A172 (cell line): ENCODE results near the gene RAD21L1. TPM values are rescaled to one million over a fixed set of nuclear protein-coding genes. Genes with fewer than 3 reads are reported as not detected.

Source experiments
- DNase-seq: peaks from one replicate; pipeline ENCODE4 v3.0.0-alpha.2; 2015; ENCODE audit warnings: low spot score
- total RNA-seq: library from RNA; depleted of rRNA; stranded (reverse); fragments of >200 nt; shearing (Covaris generic); gene quantifications from 2 replicates; pipeline ENCODE4 v1.2.3, GENCODE V29; 2014; rRNA removed

RAD21L1 gene
- total RNA-seq, 1 experiment from 2014 or later: 0.90 TPM

DNA sequence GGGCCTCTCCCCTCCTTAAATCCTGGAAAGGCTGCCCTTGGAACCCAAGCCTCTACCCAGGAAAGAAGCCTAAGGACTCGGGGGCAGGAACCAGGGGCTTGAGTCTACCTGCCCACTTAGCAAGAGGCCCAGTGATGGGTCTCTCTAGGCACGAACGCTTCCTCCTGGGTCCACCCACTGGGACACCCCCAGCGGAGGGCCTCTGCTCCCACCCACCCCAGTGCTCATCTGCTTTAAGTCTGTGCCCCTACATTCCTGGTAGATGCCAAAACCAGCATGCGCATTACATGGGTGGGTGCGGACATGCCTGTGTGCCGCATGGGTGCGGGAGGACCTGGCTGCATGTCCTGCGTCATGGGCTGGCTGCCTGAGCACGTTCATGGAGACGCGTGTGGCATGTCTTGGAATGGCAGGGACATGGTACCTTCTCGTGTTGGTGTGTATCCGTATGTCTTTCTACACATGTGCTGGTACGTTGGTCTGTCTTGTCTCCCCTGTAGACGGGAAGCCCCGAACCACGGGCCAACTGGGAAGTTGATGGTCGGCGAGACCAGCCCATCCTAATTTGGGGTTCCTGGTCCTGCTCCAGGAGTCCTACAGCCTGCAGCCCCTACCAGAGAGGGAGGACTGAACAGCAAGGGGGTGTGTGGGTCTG is 69.6 kb downstream of the RAD21L1 start:
- no peak for DNase-seq

DNA sequence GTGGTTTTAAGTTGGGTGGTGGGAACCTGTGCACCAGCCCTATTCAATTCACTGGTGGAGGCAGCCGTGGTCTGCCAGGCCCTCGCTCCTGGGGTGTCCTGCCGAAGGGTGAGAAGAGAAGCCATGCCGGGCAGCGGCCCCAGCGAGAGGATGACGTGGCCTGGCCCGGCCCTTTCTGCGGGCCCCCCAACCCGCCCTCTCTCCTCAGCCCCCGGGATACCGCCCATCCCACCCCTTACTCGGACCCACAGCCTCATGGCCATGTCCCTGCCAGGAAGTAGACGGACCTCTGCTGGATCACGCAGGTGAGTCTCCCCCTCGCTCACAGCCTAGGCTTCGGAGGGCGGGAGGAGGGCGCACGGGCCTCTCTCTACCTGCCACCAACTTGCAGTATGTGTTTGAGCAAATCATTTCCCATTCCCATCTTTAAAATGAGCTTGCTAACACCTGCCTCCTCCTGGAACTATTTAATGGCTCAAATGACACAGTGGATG is 70.3 kb downstream of the RAD21L1 start:
- no peak for DNase-seq

- DNase-seq: no peak
Observed at GRCh38 chr20:1296922-1297321, 71.1 kb downstream of the RAD21L1 start.

- no peak for DNase-seq
Observed at GRCh38 chr20:1297486-1297885, 71.6 kb downstream of the RAD21L1 start.

- DNase-seq: no peak
Observed at GRCh38 chr20:1298166-1298565, 72.3 kb downstream of the RAD21L1 start.

- DNase-seq: no peak
Observed at GRCh38 chr20:1298888-1299511, 73.2 kb downstream of the RAD21L1 start.

DNA sequence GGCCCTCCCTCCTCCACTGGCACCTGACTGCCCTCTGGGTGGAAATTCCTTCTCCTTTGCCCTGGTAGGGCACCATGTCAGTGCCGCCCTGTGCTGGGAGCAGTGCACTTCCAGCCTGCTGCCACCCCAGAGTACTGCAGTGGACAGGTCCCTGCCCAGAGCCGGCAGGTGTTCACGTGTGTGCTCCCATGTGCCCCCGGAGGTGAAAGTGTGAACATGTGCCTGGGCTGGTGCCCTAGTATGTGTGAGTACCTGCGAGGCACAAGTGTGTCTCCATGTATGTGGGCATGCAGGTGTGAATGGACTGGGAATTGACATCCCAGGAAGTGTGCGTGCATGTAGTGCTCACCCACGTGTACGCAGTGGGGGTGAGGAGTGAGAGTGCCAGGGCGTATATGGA is 73.7 kb downstream of the RAD21L1 start:
- DNase-seq: no peak

DNA sequence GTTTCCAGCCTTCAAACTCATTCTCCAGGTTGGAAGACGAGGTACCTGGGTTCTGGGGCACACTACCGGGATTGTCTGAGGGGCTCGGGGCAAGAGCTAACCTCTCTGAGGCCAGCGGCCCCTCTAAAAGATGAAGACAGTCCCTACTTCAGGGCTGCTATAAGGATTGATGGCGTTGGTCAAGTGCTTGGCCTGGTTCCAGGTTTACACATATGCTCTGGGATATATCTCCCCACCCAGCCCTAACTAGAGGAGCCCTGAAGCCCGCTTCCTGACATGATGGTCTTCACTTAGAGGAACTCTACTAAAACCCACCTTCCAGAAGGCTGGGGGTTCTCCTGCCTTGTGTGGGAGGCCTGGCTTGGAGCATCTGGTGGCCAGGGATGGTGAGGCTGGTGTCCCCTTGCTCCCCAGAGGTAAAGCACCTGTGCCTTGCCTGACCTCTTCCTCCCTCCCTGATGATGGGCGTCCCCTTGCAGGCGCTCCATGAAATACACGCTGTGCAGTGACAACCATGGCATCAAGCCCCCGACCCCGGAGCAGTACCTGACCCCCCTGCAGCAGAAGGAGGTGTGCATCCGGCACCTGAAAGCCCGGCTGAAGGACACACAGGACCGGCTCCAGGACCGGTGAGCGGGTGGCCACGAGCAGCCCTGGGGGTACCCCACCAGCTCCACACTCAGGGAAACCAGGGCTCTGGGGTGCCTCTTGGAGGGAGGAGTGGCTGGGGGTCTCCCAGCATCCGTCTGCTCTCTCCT is 74.4 kb downstream of the RAD21L1 start:
- no peak for DNase-seq

DNA sequence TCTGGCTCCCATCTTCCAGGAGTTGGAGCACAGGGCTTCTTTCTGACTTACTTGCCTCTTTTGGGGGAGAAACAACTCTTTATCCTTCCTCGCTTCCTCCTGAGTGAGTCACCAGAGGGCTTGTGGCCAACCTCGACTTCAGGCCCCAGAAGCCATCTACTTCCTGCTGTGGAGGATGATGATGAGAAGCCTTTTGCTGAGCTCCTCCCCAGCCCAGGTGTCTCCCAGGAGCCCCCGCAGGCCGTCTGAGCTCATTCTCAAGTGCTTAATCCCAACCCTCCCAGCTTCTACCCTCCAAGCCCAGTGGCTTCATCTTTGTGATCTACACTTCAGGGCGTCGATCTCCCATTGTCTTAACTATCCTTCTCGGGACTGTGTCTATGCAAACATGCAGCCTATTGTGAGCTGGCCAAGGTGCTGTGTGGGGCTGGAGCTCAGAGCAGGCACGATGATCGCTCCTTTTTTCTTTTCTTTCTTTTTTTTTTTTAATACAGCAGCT is 75.2 kb downstream of the RAD21L1 start:
- peak; percentile 90 for DNase-seq

GRCh38 chr20:1302685-1303541 is 77.1 kb downstream of the RAD21L1 start:
- peak; percentile 88 for DNase-seq

DNA sequence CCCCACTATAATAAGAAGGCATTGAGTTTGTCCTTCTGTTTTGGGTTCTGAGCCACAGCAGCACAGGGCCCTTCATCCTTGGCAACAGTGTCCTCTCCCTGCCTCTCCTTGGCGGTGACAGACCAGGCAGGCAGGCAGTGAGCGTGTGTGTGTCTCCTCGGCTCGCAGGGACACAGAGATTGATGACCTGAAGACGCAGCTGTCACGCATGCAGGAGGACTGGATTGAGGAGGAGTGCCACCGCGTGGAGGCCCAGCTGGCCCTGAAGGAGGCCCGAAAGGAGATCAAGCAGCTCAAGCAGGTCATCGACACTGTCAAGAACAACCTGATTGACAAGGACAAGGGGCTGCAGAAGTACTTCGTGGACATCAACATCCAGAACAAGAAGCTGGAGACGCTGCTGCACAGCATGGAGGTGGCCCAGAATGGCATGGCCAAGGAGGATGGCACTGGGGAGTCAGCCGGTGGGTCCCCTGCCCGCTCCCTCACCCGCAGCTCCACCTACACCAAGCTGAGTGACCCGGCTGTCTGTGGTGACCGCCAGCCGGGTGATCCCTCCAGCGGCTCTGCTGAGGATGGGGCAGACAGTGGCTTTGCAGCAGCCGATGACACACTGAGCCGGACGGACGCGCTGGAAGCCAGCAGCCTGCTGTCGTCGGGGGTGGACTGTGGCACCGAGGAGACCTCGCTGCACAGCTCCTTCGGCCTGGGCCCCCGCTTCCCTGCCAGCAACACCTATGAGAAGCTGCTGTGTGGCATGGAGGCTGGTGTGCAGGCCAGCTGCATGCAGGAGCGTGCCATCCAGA is 79.1 kb downstream of the RAD21L1 start:
- no peak for DNase-seq

Other genes starting within 250 kb of the RAD21L1 start
- not detected in 2 replicates for gene RSPO4, start 223.7 kb upstream of the RAD21L1 start, total RNA-seq
- 63.9 and 90.5 TPM in 2 replicates for gene PSMF1, start 107.4 kb upstream of the RAD21L1 start, total RNA-seq
- 0.67 and 0.72 TPM in 2 replicates for gene TMEM74B, start 41.1 kb upstream of the RAD21L1 start, total RNA-seq
- gene C20orf202, start 22.6 kb upstream of the RAD21L1 start, total RNA-seq: not detected in 2 replicates
- 11.6 and 13.9 TPM in 2 replicates for gene SNPH, start 40.2 kb downstream of the RAD21L1 start, total RNA-seq
- gene SDCBP2, start 103.1 kb downstream of the RAD21L1 start, total RNA-seq: 1.8 and 2.6 TPM in 2 replicates
- 149 and 200 TPM in 2 replicates for gene FKBP1A, start 167.0 kb downstream of the RAD21L1 start, total RNA-seq
- 66.3 and 81.6 TPM in 2 replicates for gene NSFL1C, start 240.8 kb downstream of the RAD21L1 start, total RNA-seq